Mesenchymal stem cell (in vitro differentiated cells and primary cell): ENCODE data around the gene KLK5.

ENCODE experiments used
- DNase-seq: peaks from one replicate; pipeline ENCODE4 v3.0.0-alpha.2; 2013
- H2AFZ ChIP-seq: one replicate; pipeline ENCODE4 v1.6.1; 2013; ENCODE audit warnings: low read depth, mild to moderate bottlenecking, control low read depth, inconsistent platforms, low read length, moderate library complexity
- H2AK5ac ChIP-seq: 2 replicates; pipeline ENCODE4 v1.6.1; 2013; ENCODE audit warnings: low read length, moderate library complexity, mild to moderate bottlenecking, inconsistent platforms; ENCODE audit not compliant: severe bottlenecking
- H2BK120ac ChIP-seq: one replicate; pipeline ENCODE4 v1.6.1; 2013; ENCODE audit warnings: low read depth, mild to moderate bottlenecking, inconsistent platforms, low read length, moderate library complexity
- H2BK12ac ChIP-seq, 2 experiments: one replicate each; pipeline ENCODE4 v1.6.1; 2013; ENCODE audit warnings: inconsistent platforms in 2 of 2, low read length in 2 of 2, mild to moderate bottlenecking in 2 of 2, moderate library complexity in 2 of 2, control low read depth in 1 of 2
- H2BK15ac ChIP-seq: one replicate; pipeline ENCODE4 v1.6.1; 2013; ENCODE audit warnings: mild to moderate bottlenecking, low read depth, inconsistent platforms; ENCODE audit not compliant: poor library complexity, severe bottlenecking
- H2BK5ac ChIP-seq: 2 replicates; pipeline ENCODE4 v1.6.1; 2013; ENCODE audit warnings: low read depth, mild to moderate bottlenecking, low read length, control low read depth, inconsistent platforms; ENCODE audit not compliant: poor library complexity, severe bottlenecking
- H3K14ac ChIP-seq, 2 experiments: one replicate each; pipeline ENCODE4 v1.6.1; 2013; ENCODE audit warnings: inconsistent platforms in 2 of 2, low read length in 2 of 2, control low read depth in 1 of 2, mild to moderate bottlenecking in 1 of 2, moderate library complexity in 1 of 2
- H3K18ac ChIP-seq, 2 experiments: one replicate each; pipeline ENCODE4 v1.6.1; 2013; ENCODE audit warnings: inconsistent platforms in 2 of 2, low read length in 2 of 2, control low read depth in 1 of 2, low read depth in 1 of 2, mild to moderate bottlenecking in 1 of 2
- H3K23ac ChIP-seq, 2 experiments: one replicate each; pipeline ENCODE4 v1.6.1; 2013; ENCODE audit warnings: inconsistent platforms in 2 of 2, low read length in 2 of 2, mild to moderate bottlenecking in 2 of 2, moderate library complexity in 2 of 2, control low read depth in 1 of 2
- H3K27ac ChIP-seq: 2 replicates; pipeline ENCODE4 v1.5.1; 2013; ENCODE audit warnings: mild to moderate bottlenecking, moderate library complexity, low read length, control low read depth, inconsistent platforms; ENCODE audit not compliant: poor library complexity, severe bottlenecking
- H3K27me3 ChIP-seq, 2 experiments: 2 replicates each; pipeline versions ENCODE4 v1.6.1 to v1.7.0; 2013; ENCODE audit warnings: low read length in 2 of 2, mild to moderate bottlenecking in 2 of 2, moderate library complexity in 2 of 2, control low read depth in 1 of 2, inconsistent platforms in 1 of 2; ENCODE audit not compliant: control insufficient read depth in 1 of 2, insufficient read depth in 1 of 2
- H3K36me3 ChIP-seq, 2 experiments: 2 replicates each; pipeline versions ENCODE4 v1.6.1 to v1.7.0; 2013; ENCODE audit warnings: low read length in 2 of 2, control low read depth in 1 of 2, inconsistent platforms in 1 of 2, low read depth in 1 of 2, mild to moderate bottlenecking in 1 of 2; ENCODE audit not compliant: insufficient read depth in 2 of 2, control insufficient read depth in 1 of 2
- H3K4ac ChIP-seq, 2 experiments: one replicate each; pipeline ENCODE4 v1.6.1; 2013; ENCODE audit warnings: inconsistent platforms in 2 of 2, low read length in 2 of 2, mild to moderate bottlenecking in 2 of 2, moderate library complexity in 2 of 2, control low read depth in 1 of 2, low read depth in 1 of 2
- H3K4me1 ChIP-seq: 2 replicates; pipeline ENCODE4 v1.6.1; 2013; ENCODE audit warnings: low read depth, low read length, control low read depth; ENCODE audit not compliant: control insufficient read depth, insufficient read depth
- H3K4me2 ChIP-seq: 2 replicates; pipeline ENCODE4 v1.6.1; 2013; ENCODE audit warnings: low read length, mild to moderate bottlenecking, inconsistent platforms; ENCODE audit not compliant: poor library complexity, severe bottlenecking
- H3K4me3 ChIP-seq, 2 experiments: 2 replicates each; pipeline versions ENCODE4 v1.5.1 to v1.7.0; 2013; ENCODE audit warnings: low read length in 2 of 2, mild to moderate bottlenecking in 2 of 2, control low read depth in 1 of 2, low read depth in 1 of 2; ENCODE audit not compliant: insufficient read depth in 1 of 2
- H3K79me1 ChIP-seq: replicated peaks from 2 replicates; pipeline ENCODE4 v1.6.1; 2013; ENCODE audit warnings: mild to moderate bottlenecking, control low read depth, low read length, inconsistent platforms; ENCODE audit not compliant: poor library complexity, severe bottlenecking
- H3K9ac ChIP-seq: 2 replicates; pipeline ENCODE4 v1.7.0; 2013; ENCODE audit warnings: mild to moderate bottlenecking, low read length, moderate library complexity
- H3K9me3 ChIP-seq: 2 replicates; pipeline ENCODE4 v1.7.0; 2013; ENCODE audit warnings: mild to moderate bottlenecking, low read length; ENCODE audit not compliant: control insufficient read depth
- H4K8ac ChIP-seq: one replicate; pipeline ENCODE4 v1.6.1; 2013; ENCODE audit warnings: inconsistent platforms, mild to moderate bottlenecking, low read length, moderate library complexity
- H4K91ac ChIP-seq: one replicate; pipeline ENCODE4 v1.6.1; 2013; ENCODE audit warnings: mild to moderate bottlenecking, low read length, inconsistent platforms
- WGBS: methylation state at CpG from one replicate; pipeline ENCODE4 v1.1.7; 2013; ENCODE audit warnings: mixed read lengths; 5-methylcytosine and 5-hydroxymethylcytosine counted together

KLK5 gene

DNA sequence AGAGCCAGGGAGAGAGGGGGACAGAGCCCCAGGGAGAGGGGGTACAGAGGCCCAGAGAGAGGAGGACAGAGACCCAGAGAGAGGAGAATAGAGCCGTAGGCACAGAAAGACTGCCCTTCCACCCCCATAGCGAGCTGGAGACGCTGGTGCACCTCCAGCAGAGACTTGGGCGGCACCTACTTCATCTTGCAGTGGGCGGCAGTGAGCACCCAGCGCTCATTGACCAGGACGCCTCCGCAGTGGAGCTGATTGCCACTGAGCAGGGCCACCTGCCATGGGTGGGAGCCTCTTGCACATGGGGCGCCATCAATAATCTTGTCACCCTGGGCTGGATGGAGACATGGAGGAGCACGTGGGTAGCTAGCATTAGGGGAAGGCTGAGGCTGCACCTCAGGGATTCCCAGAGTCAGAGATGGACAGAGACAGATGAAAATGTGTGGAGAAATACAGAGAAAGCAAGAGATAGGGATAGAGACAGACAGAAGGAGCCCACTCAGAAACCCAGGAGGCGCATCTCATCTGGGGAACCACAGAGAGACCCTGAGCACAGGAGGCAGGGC lies 28.8 kb upstream of the KLK5 start:
- Histone ChIP-seq H3K27me3 (peaks cover 0 to 48% of the 10 kb centered on the region in 2 experiments), H3K79me1 (no peaks in the 10 kb centered on the region), H4K8ac (no peak overlapping the region), H3K4me2 (no peak overlapping the region), H3K4me1 (no peaks in the 10 kb centered on the region), H3K4ac (no peak overlapping the region), H3K4me3 (no peak overlapping the region), H3K9me3 (no peaks in the 10 kb centered on the region), H2BK12ac (no peak overlapping the region), H3K36me3 (no peaks in the 10 kb centered on the region), H3K27ac (no peak overlapping the region), H3K18ac (no peak overlapping the region), H3K14ac (no peak overlapping the region), H2BK120ac (no peak overlapping the region), H2BK15ac (no peak overlapping the region), H2BK5ac (peak overlapping the region; percentile 24), H4K91ac (no peak overlapping the region), H2AK5ac (no peak overlapping the region), H2AFZ (no peak overlapping the region), H3K9ac (no peak overlapping the region), H3K23ac (no peak overlapping the region)
- no peak for DNase-seq
- 61% methylated on average over 11 of the region's 11 CpGs for WGBS

DNA sequence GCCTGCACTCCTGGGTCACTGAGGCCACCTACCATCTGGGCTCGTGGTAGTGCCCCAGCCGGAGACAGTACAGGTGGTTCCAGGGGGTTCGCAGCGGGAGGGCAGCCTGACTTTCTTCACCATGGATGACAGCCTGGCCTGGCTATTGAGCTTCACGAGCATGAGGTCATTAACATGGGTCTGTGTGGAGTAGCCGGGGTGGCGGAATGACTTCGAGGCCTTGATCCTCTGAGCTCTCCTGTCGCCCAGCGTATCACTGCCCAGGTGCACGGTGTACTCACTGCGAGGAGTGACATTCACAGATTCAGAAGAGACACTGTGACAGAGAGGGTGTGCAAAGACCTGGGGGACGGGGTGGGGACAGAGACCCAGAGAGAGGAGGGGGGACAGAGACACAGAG lies 27.4 kb upstream of the KLK5 start:
- Histone ChIP-seq H3K4ac (no peak overlapping the region), H2BK15ac (no peak overlapping the region), H3K9ac (no peak overlapping the region), H3K79me1 (no peaks in the 10 kb centered on the region), H2BK5ac (no peak overlapping the region), H3K14ac (no peak overlapping the region), H3K27ac (no peak overlapping the region), H4K91ac (peak overlapping the region; percentile 39), H3K18ac (no peak overlapping the region), H3K4me1 (no peaks in the 10 kb centered on the region), H3K27me3 (peaks cover 0 to 52% of the 10 kb centered on the region in 2 experiments), H3K36me3 (no peaks in the 10 kb centered on the region), H3K4me3 (no peak overlapping the region), H4K8ac (no peak overlapping the region), H2BK12ac (no peak overlapping the region), H3K23ac (no peak overlapping the region), H2AFZ (no peak overlapping the region), H2AK5ac (no peak overlapping the region), H3K9me3 (no peaks in the 10 kb centered on the region), H3K4me2 (no peak overlapping the region), H2BK120ac (no peak overlapping the region)
- 58% methylated on average over 13 of the region's 13 CpGs for WGBS
- DNase-seq: no peak

DNA sequence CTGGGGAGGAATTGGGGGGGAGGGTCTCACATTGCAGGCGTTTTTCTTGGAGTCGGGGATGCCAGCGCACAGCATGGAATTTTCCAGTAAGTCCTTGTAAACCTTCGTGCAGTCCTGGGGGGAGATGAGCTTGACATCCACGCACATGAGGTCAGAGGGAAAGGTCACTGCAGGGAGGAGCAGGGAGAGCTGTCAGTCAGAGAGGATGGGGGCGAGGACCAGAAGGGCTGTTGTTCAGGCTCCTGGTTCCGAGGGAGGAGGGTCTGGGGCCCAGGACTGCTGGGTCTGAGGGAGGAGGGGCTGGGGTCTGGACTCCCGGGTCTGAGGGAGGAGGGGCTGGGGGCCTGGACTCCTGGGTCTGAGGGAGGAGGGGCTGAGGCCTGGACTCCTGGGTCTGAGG lies 26.9 kb upstream of the KLK5 start:
- no peak overlapping the region for H4K91ac ChIP-seq
- no peak overlapping the region for H3K4ac ChIP-seq
- H3K4me1 ChIP-seq: no peaks in the 10 kb centered on the region
- H4K8ac ChIP-seq: no peak overlapping the region
- H3K27me3 ChIP-seq: peaks cover 0 to 48% of the 10 kb centered on the region in 2 experiments
- H2AK5ac ChIP-seq: no peak overlapping the region
- no peak overlapping the region for H3K18ac ChIP-seq
- no peak overlapping the region for H3K4me3 ChIP-seq
- H2AFZ ChIP-seq: no peak overlapping the region
- no peak overlapping the region for H3K23ac ChIP-seq
- no peak overlapping the region for H3K4me2 ChIP-seq
- no peak overlapping the region for H2BK5ac ChIP-seq
- no peak overlapping the region for H2BK12ac ChIP-seq
- H2BK15ac ChIP-seq: no peak overlapping the region
- 42% methylated on average over 8 of the region's 8 CpGs for WGBS
- no peak overlapping the region for H3K9ac ChIP-seq
- no peaks in the 10 kb centered on the region for H3K9me3 ChIP-seq
- no peak for DNase-seq
- H3K14ac ChIP-seq: no peak overlapping the region
- no peak overlapping the region for H2BK120ac ChIP-seq
- no peak overlapping the region for H3K27ac ChIP-seq
- no peaks in the 10 kb centered on the region for H3K36me3 ChIP-seq
- H3K79me1 ChIP-seq: no peaks in the 10 kb centered on the region

DNA sequence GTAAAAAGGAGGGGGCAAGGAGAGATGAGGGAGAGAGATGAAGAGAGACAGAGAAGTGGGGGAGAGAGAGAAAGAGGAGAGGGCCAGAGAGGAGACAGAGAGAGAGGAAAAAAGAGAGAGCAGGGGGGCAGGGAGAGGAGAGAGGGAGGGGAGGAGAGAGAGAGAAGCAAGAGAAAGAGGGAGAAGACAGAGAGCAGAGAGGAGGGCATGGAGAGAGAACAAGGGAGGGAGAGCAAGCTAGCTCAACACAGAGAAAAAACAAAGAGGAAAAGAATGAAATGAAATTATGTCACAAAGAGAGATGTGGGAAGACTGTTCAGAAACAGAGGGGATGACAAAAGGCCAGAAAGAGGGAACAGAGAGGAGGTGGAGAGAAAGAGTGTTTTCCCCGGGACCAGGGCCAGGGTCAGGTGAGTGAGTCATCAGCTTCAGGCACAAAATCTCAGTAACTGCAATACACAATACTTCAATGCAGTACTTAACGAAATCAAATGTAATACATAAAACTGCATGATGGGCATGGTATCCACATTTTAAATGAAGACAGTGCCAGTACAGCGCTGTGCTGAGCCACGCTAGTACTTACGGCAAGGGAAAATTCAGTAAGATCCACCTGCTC lies 26.0 kb upstream of the KLK5 start:
- no peaks in the 10 kb centered on the region for H3K79me1 ChIP-seq
- H2AK5ac ChIP-seq: no peak overlapping the region
- H3K27ac ChIP-seq: no peak overlapping the region
- H2BK5ac ChIP-seq: no peak overlapping the region
- H3K4me2 ChIP-seq: no peak overlapping the region
- H4K8ac ChIP-seq: no peak overlapping the region
- H3K4me1 ChIP-seq: no peaks in the 10 kb centered on the region
- H3K14ac ChIP-seq: no peak overlapping the region
- H3K36me3 ChIP-seq: no peaks in the 10 kb centered on the region
- H2BK120ac ChIP-seq: no peak overlapping the region
- H3K9me3 ChIP-seq: no peaks in the 10 kb centered on the region
- no peak overlapping the region for H3K4me3 ChIP-seq
- 63% methylated on average over 5 of the region's 5 CpGs for WGBS
- H2BK15ac ChIP-seq: no peak overlapping the region
- H3K27me3 ChIP-seq: peaks cover 0 to 45% of the 10 kb centered on the region in 2 experiments
- no peak overlapping the region for H3K4ac ChIP-seq
- no peak overlapping the region for H4K91ac ChIP-seq
- H2BK12ac ChIP-seq: no peak overlapping the region
- no peak for DNase-seq
- no peak overlapping the region for H2AFZ ChIP-seq
- H3K23ac ChIP-seq: no peak overlapping the region
- no peak overlapping the region for H3K9ac ChIP-seq
- H3K18ac ChIP-seq: no peak overlapping the region
